Measurements from ENCODE around the gene LYZL6.

GRCh38 chr17:35973333-35974260 lies 30.1 kb upstream of the LYZL6 start:
- no peak for TF ChIP-seq POLR2AphosphoS5 (IDR thresholded peaks at IDR 0.05)
- TF ChIP-seq, protein P1, sequence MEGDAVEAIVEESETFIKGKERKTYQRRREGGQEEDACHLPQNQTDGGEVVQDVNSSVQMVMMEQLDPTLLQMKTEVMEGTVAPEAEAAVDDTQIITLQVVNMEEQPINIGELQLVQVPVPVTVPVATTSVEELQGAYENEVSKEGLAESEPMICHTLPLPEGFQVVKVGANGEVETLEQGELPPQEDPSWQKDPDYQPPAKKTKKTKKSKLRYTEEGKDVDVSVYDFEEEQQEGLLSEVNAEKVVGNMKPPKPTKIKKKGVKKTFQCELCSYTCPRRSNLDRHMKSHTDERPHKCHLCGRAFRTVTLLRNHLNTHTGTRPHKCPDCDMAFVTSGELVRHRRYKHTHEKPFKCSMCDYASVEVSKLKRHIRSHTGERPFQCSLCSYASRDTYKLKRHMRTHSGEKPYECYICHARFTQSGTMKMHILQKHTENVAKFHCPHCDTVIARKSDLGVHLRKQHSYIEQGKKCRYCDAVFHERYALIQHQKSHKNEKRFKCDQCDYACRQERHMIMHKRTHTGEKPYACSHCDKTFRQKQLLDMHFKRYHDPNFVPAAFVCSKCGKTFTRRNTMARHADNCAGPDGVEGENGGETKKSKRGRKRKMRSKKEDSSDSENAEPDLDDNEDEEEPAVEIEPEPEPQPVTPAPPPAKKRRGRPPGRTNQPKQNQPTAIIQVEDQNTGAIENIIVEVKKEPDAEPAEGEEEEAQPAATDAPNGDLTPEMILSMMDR (IDR thresholded peaks at IDR 0.05), result no peak
